Ramos (cell line): Measurements from ENCODE around the gene NWD2.

Source experiments
- in situ Hi-C: fragments of 300-500 bp; cut with MboI; formaldehyde crosslinking; loops from one replicate; pipeline ENCODE4 v1.14.3; 2022; ENCODE audit warnings: low sequenced_read_pairs; ENCODE audit not compliant: unreplicated experiment

Gene NWD2

DNA sequence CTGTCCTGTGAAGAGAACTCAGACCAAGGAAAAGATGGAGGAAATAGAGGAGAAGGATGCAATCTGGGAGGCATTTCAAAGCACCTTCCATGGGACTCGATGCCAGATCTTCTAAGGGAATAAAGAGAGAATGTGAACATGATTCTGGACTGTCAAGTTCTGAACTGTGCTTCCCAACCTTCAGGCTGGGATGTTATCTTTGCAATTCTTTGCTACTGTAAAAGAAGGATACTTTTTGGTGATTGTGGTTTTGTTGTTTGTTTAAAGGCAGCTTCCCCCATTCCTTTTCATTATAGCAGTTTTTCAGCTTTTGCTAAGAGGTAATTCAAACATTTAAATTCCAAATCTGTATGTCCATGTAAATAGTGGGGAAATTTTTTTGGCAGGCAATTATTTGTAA, 217.3 kb downstream of the NWD2 start:
- in situ Hi-C loops = loop anchor here (25.0 kb wide), 1 partner anchor 326 kb away; no protein-coding TSS in a partner anchor

DNA sequence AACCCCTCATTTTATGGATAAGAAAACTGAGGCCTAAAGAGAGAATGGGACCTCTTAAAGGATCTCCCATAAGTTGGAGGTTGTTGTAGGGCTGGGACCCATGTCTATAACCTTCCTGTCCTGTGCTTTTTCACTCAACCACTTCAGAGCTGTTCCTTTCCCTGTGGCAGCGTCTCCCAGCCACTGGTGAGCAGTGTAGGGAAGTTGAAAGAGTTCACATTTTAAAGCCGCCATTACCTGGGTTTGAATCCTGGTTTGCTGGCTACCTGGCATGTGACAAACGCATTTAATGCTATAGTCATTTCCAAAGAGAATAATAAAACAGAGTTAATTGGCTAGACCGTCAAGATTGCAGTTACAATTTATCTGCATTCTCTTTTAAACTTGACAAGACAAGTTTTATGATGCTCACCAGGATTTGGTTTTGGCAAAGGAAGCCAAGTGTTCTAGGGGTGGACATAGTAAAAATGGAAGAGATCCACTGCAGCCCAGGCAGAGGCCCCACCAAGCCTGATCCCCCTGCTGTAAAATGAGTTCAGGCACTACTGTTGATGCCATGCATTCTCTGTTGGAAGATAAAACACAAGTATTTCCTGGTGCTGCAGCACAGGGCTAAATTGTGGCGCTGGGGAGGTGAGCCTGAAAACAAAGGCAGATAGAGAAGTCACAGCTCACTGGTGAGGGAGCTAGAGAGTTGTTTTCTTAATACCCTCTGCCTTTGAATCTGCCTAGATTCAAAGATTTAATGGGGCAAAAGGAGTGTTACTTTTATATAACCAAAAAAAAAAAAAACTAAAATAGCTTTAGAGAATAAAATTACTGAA, 218.7 kb downstream of the NWD2 start:
- in situ Hi-C loops = loop anchor here (25.0 kb wide), 1 partner anchor 324 kb away; no protein-coding TSS in a partner anchor

- in situ Hi-C loops = loop anchor here (25.0 kb wide), 1 partner anchor 323 kb away; no protein-coding TSS in a partner anchor
Measured at GRCh38 chr4:37464373-37465128, 220.0 kb downstream of the NWD2 start.

- in situ Hi-C loops = loop anchor here (25.0 kb wide), 1 partner anchor 322 kb away; no protein-coding TSS in a partner anchor
Measured at GRCh38 chr4:37465296-37465695, 220.8 kb downstream of the NWD2 start.

- in situ Hi-C loops = loop anchor here (25.0 kb wide), 1 partner anchor 321 kb away; no protein-coding TSS in a partner anchor
Measured at GRCh38 chr4:37465845-37466244, 221.3 kb downstream of the NWD2 start.

DNA sequence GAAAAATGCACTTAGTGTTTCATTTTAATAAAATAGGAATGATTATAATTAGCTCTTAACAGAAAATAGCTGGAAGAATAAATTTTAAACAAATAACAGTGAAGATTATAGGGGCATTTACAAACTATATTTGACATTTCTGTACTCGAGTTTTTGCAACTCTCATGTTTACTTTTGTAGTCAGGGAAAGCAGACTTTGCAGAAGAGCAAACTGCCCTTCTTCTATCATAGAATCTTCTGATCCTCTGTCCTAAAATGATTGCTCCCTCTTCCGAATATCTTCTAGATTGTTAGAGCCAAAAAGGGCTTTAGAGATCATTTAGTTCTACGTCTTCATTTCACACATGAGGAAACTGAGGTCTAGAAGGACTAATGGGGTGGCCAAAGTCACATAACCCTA, 222.7 kb downstream of the NWD2 start:
- in situ Hi-C loops = loop anchor here (25.0 kb wide), 1 partner anchor 320 kb away; no protein-coding TSS in a partner anchor

GRCh38 chr4:37467824-37468223, 223.3 kb downstream of the NWD2 start:
- in situ Hi-C loops = loop anchor here (25.0 kb wide), 1 partner anchor 319 kb away; no protein-coding TSS in a partner anchor

DNA sequence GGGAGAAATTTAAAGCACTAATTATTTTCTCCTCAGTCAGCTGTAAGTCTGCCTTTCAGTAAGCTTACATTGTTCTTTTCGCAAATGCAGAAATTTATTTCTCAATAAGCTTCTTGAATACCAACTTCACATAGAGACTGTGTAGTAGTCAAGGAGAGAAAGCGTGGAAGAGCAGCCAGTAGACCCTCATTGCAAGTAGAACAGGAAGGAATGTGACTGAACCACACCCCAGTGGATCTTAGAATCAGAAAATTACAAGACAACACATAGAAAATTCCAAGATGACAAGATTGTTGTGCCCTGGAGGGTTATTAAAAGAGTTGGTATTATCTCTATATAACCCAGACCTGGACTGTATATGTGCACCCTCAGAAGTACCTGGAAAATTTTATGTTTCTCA, 224.7 kb downstream of the NWD2 start:
- in situ Hi-C loops = loop anchor here (25.0 kb wide), 1 partner anchor 318 kb away; no protein-coding TSS in a partner anchor

DNA sequence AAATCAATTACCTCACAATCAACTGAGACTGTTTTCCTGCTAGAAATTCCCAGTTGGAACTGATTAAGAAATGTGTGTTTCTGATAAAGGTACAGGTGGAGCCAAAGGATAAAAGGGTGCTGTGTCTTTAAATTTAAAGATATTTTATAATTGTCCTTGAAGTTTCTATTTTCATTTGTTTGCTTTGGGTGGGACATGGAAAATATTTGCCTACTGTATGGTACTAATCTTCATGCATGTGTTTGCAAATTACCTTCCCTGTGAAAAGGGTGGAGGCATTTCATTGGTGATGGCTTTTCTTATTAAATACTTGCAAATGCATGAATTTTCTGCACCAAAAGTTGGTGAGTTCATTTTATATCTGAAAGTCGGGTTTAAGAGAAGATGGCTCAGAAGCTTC, 225.7 kb downstream of the NWD2 start:
- in situ Hi-C loops = loop anchor here (25.0 kb wide), 1 partner anchor 317 kb away; no protein-coding TSS in a partner anchor

DNA sequence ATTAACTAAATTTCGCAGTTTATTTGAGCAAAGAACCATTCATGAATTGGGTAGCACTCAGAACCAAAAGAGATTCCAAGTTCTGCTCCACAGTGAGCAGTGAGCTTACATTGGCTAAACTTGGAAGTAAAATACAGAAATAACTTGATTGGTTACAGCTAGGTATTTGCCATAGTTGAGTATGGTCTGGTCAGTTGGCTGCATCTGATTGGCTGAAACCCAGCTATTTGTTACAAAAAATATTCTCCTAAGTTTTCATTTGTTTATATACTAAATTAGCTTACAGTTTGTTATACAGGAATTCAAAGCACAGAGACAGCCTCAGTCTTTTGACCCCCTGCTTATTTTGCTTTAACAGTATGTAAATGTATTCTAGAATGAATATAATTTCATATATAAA, 226.6 kb downstream of the NWD2 start:
- in situ Hi-C loops = loop anchor here (25.0 kb wide), 1 partner anchor 316 kb away; no protein-coding TSS in a partner anchor

DNA sequence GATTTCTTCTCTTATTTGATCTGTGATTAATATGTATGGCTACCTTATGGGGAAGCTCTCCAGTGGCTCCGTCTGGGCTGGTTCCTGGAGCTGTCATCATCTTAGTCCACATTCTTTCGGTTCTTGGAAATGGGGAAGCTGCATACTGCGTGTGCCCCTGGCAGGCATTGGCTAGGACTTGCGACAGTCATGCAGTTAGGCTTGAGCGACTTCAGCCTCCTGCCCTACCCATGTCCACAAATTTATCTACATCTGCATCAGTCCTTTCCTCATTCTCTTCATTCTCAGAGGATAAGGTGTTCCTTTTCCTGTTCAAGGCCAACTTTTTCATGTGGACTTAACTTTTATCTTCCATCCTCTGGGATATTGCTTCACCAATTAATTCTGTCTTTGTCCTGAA, 227.4 kb downstream of the NWD2 start:
- in situ Hi-C loops = loop anchor here (25.0 kb wide), 1 partner anchor 315 kb away; no protein-coding TSS in a partner anchor

DNA sequence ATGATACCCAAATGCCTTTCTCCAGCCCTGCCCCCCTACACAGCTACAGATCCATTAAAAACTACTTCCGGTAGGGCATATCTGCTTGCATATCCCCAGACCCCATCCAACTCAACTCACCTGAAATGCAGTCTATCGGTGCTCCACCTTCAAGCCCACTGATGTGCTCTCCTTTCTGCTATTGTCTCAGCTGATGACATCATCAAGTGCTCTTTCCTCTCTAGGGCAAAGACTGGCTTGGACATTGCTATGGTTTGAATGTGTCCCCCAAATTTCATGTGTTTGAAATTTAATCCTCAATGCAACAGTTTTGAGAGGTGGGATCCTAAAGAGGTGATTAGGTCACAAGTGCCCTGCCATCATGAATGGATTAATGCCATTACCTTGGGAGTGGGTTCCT, 229.3 kb downstream of the NWD2 start:
- in situ Hi-C loops = loop anchor here (25.0 kb wide), 1 partner anchor 313 kb away; no protein-coding TSS in a partner anchor

DNA sequence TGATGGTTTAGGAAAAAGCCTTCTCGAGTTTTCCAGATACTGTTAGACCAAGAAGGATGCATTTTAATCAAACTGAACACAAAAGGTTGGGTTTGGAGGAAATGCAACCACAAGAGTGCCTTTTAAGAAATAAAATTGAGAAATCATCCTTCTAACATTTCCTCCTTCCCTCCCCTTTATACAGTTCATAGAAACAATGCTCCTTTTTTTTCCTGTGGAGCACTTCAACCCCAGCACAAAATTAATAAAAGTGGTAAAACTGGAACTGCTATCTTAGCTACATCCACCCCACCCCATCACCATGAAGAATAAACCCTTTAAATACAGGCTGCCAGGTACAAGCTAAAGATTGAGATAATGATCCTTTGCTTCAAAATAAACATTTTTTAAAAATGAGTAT, 230.5 kb downstream of the NWD2 start:
- in situ Hi-C loops = no loop called here

GRCh38 chr4:37475776-37476175, 231.2 kb downstream of the NWD2 start:
- in situ Hi-C loops = no loop called here

- in situ Hi-C loops = no loop called here
Measured at GRCh38 chr4:37476256-37476655, 231.7 kb downstream of the NWD2 start.

DNA sequence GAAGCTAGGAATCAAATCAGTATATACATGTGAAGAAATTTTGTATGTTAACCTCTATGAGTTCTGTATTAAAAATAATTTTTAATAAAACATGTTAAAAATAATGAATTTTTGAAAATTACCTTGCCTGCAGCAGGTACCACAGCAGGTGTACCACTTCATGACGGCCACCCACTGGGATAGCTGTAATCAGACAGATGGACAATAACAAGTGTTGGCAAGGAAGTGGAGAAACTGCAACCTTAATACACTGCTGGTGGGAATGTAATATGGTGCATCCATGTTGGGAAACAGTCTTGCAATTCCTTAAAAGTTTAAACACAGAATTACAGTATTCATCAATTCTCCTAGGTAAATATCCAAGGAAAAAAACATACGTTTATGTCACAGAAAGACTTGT, 232.1 kb downstream of the NWD2 start:
- in situ Hi-C loops = no loop called here

GRCh38 chr4:37477126-37477525, 232.6 kb downstream of the NWD2 start:
- in situ Hi-C loops = no loop called here

DNA sequence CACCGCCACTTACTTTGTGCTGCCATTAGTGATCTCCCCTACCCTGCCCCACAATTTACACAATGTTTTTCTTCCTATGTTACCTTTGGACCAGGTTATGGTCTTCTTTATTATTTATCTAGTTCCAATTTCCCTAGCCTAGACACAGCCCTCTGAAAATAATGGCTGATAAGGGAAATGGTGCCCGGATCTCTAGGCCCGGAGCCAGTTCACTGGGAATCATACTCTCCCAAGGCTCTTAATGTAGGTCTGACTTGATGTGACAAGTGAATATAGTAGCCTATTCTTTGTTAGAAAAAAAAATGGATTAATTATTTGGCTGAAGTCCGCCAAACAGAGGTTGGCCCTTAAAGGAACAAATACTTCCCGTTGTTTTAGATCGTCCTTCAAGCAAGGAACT, 233.6 kb downstream of the NWD2 start:
- in situ Hi-C loops = no loop called here

- in situ Hi-C loops = no loop called here
Measured at GRCh38 chr4:37480509-37480908, 236.0 kb downstream of the NWD2 start.

GRCh38 chr4:37481547-37482122, 237.1 kb downstream of the NWD2 start:
- in situ Hi-C loops = no loop called here
